LNCAP (cell line): ENCODE data around the gene COL4A1.

Experiments used
- TF ChIP-seq, protein P1 (sequence below): fragments of 450-650 bp; IDR thresholded peaks from 2 replicates; pipeline ENCODE4 v1.5.1; 2017; ENCODE audit warnings: mild to moderate bottlenecking

The COL4A1 gene

DNA sequence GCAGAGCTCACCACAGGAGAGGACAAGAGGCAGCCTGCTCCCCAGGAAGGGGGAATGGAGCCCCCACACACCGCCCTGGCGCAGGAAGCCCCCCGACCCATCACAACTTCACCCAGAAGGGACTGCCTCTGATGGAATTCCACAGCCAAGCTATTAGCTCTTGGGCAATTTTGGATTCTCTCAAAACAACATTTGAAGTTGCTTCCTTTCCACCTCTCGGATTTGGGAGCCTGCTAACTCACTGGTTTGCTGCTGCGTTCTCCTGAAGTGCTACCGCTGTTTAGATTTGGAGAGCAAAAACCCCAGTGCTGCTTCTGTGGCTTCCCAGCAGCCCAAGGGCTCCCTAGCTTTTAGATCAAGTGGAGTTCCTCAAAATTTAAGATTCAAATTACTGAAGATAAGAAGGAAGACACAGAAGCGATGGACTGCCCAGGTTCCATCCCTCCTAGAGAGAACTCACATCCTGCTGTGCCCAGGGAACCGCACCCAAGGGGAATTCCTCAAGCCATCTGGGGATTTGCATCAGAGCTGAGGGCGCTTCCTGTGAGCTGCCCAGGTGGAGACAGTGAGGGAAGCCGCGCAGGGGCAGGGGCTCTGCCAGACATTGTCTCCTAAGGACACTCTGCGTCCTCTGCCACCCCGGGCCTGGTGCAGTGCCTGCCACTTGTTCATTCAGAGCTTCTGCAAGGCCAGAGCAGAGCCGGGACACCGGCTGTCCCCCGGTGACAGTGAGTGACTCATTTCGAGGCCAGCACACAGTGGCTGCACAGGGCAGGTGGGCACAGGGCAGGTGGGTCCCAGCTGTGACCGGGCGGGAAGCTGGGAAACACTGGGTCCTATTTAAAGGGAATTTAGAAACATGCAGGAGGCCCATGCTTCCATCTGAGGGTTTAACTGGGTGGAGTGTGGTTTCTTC, 45.5 kb downstream of the COL4A1 start:
- TF ChIP-seq, protein P1, sequence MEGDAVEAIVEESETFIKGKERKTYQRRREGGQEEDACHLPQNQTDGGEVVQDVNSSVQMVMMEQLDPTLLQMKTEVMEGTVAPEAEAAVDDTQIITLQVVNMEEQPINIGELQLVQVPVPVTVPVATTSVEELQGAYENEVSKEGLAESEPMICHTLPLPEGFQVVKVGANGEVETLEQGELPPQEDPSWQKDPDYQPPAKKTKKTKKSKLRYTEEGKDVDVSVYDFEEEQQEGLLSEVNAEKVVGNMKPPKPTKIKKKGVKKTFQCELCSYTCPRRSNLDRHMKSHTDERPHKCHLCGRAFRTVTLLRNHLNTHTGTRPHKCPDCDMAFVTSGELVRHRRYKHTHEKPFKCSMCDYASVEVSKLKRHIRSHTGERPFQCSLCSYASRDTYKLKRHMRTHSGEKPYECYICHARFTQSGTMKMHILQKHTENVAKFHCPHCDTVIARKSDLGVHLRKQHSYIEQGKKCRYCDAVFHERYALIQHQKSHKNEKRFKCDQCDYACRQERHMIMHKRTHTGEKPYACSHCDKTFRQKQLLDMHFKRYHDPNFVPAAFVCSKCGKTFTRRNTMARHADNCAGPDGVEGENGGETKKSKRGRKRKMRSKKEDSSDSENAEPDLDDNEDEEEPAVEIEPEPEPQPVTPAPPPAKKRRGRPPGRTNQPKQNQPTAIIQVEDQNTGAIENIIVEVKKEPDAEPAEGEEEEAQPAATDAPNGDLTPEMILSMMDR, result no peak

DNA sequence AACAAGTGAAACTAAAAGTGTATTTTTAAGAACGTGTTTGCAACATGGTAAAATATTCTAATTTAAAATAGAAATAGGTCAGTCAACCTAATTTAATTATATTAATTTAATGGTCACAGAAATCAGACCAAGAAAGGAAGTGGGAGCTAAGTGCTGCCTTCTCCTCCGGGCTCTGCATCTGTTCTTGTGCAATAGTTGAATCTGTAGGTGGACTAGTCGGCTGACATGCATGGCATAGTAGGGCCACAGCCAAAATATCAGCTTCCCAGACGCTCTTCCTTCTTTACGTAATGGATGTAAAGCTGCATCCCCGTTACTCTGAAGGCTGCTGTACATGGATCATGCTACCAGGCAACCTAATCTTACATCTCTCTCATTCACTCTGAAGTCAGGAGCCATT, 47.3 kb downstream of the COL4A1 start:
- TF ChIP-seq, protein P1, result no peak

DNA sequence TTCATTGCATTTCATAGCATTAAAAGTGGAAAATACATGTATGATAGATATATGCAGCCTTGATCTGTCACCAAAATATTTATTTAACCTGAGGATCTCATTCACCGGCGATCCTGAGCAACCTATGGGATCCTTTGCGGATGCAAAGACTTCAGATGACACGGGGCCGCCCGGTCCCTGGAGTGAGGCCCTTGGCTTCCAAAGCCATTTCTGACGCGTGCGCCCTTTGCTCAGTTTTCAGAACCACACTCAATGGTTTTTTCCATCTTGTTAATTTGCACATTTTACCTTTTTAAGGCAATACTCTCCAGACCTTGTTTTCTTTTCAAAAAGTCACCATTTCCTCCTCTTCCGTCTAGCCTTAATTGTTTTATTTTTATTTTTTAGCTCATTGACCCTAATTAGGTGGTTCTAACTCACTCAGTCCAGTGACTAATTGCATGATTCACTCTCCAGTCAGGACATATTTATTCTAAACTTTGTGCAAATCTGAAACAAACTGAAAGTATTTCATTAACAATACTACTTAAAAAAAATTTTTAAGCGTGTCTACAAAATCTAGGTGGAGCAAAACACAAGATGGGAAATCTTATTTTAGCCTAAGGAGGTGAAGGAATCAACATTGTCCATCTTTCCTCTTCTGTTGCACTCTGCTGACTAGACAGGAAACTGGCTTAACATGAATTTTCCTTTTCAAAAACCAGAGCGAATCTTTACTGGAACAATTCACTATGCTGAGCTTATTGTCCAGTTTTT, 47.9 kb downstream of the COL4A1 start:
- TF ChIP-seq, protein P1, result no peak

DNA sequence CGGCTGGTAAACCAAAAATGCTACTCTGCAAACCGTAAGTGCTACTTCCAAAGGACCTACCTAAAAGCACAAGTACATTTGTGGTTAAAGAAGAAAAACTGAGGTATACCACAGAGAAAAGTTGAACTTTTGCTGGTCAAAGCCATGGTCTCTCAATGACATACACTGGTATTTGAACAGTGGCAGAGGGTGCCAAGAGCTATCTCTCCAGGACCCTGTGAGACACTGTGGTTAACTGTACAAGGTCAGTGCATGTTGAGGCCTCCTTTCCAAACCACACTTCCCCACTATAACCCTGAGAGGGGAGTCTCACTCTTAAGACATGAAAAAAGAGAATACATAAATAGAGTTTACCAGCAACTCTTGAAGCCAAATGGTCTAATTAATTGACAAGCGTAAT, 49.5 kb downstream of the COL4A1 start:
- TF ChIP-seq, protein P1, result no peak

DNA sequence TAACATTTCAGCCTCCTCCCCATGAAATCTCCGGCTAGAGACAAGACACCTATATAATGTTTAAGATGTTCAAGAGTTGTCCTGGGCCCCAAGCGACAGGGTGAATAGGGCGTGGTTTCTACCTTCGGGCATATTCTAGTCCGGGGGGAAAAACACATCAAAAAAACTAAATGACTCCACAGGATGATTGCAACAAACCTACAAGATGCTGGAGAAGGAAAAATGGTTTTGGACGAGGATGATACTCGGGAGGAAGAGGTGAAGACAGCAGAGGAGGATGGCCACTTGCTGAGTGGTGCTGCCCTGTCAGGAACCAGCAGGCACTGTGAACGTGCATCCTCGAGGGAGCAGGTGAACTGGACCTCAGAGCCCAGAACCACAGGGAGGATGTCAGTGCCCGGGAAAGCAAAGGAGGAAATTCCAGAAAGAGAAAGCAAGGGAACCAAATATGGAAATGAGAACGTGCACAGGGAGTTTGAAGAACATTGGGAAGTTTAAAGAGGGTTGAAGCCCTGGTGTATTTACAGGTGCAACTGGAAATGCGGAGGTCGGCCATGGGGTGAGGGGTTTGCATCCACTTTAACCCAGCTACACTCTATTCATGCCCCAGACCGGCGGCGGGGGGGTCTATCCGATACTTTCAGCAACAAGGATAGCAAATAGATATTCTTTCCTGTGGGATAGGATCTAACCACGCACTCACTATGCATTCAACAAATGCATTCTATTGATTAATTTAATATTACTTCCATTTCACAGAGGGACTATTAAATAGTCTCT, 50.6 kb downstream of the COL4A1 start:
- TF ChIP-seq, protein P1, result no peak

DNA sequence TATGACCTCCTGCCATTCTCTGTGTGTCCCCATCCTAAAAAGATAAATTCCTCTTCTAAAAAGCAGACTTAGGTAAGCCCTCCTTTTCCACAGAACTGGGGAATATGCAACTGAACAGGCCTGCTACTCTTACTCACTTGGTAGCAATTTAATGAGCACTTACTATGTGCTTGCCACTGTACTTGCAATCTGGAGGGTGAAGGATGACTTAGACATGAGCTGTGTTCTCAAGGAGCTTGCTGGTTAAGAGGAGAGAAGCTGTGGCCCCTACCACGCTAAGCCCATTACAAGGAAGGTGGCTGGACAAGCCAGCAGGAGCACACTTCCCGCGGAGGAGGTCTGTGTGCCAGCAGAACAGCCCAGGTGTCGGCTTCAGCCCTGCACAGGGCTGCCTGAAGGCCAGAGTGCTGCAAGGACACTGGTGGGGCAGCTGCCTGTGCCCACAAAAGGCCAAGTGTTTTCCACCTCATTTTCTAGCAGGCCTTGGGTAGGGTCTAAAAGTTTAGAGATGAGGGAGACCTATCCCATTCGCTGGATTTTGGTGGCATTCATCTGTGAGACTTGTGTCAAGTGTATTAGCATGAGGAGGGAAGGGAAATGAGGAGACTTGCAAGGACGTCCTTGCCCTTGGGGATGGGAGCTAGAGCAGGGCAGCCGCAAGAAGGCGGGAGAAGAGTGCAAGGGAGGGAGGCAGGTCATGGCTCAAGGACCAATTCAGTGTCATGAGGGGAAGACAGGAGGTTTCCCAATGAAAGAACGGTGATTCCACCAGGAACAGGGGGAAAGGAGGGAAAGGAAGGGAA, 52.0 kb downstream of the COL4A1 start:
- TF ChIP-seq, protein P1, result no peak
